GM18520 (cell line): ENCODE results near the gene NID1.
"Not testable (repeated sequence)": the region's sequence is repeated elsewhere in the genome, so short reads cannot be mapped to it uniquely, and the experiment has no call there.

Experiments used
- ATAC-seq: cut with Tn5 transposase; IDR thresholded peaks from one replicate; pipeline ENCODE4 v1.9.1; 2021; ENCODE audit not compliant: unreplicated experiment

Gene NID1

GRCh38 chr1:236064674-236065508, at the start of gene NID1:
Gene NID1, minus strand, starts transcription at chr1:236065090. Its CDS starts 11 bp downstream, at chr1:236065079.
- ATAC-seq = no peak

- ATAC-seq = no peak
Measured at GRCh38 chr1:236114076-236114747, 49.3 kb upstream of the NID1 start.

GRCh38 chr1:236113324-236114032, 48.6 kb upstream of the NID1 start:
- no peak for ATAC-seq

- no peak for ATAC-seq
Measured at GRCh38 chr1:236112332-236112627, 47.4 kb upstream of the NID1 start.

GRCh38 chr1:236111527-236112331, 46.8 kb upstream of the NID1 start:
- ATAC-seq = no peak

- no peak for ATAC-seq
Measured at GRCh38 chr1:236110137-236110536, 45.2 kb upstream of the NID1 start.

- ATAC-seq = no peak
Measured at GRCh38 chr1:236108027-236108648, 43.2 kb upstream of the NID1 start.

GRCh38 chr1:236107121-236107907, 42.4 kb upstream of the NID1 start:
- ATAC-seq = no peak

- ATAC-seq = peak; percentile 35
Measured at GRCh38 chr1:236103646-236104218, 38.8 kb upstream of the NID1 start.

GRCh38 chr1:236103059-236103458, 38.2 kb upstream of the NID1 start:
- no peak for ATAC-seq

GRCh38 chr1:236102611-236103010, 37.7 kb upstream of the NID1 start:
- no peak for ATAC-seq

GRCh38 chr1:236101233-236102200, 36.6 kb upstream of the NID1 start:
- ATAC-seq = no peak

GRCh38 chr1:236100799-236101198, 35.9 kb upstream of the NID1 start:
- no peak for ATAC-seq

- ATAC-seq = no peak
Measured at GRCh38 chr1:236099355-236099974, 34.6 kb upstream of the NID1 start.

- ATAC-seq = no peak
Measured at GRCh38 chr1:236098267-236098666, 33.4 kb upstream of the NID1 start.

GRCh38 chr1:236096660-236097482, 32.0 kb upstream of the NID1 start:
- not testable (repeated sequence) for ATAC-seq
